ENCODE data around the gene FAF1.

The FAF1 gene

GRCh38 chr1:50631161-50631560 is 328.9 kb downstream of the FAF1 start:
- Histone ChIP-seq H3K27me3 (ENCODE audit: insufficient read depth, low read length) (no peaks in the 10 kb centered on the region), H3K36me3 (ENCODE audit: insufficient read depth, low read length) (no peaks in the 10 kb centered on the region), H3K4me3 (ENCODE audit: low read length) (no peak overlapping the region), H3K4me1 (ENCODE audit: insufficient read depth, low read length) (0 out of 2 replicates have a peak, but pooled peaks cover 5% of the 10 kb centered on the region), H3K27ac (ENCODE audit: low read depth, low read length) (no peak overlapping the region), H3K9me3 (ENCODE audit: insufficient read depth, low read depth, low read length) (no peaks in the 10 kb centered on the region), H3K9ac (ENCODE audit: low read depth, low read length) (no peak overlapping the region)

- H3K27me3 ChIP-seq (ENCODE audit: insufficient read depth, low read length) = no peaks in the 10 kb centered on the region
- H3K4me1 ChIP-seq (ENCODE audit: insufficient read depth, low read length) = peaks cover 5% of the 10 kb centered on the region; the same call in 1 of the 2 replicates
- H3K9me3 ChIP-seq (ENCODE audit: insufficient read depth, low read depth, low read length) = no peaks in the 10 kb centered on the region
- 100% methylated on average over 1 of the region's 2 CpGs for WGBS
- no peak overlapping the region for H3K27ac ChIP-seq (ENCODE audit: low read depth, low read length)
- H3K36me3 ChIP-seq (ENCODE audit: insufficient read depth, low read length) = no peaks in the 10 kb centered on the region
- H3K4me3 ChIP-seq (ENCODE audit: low read length) = no peak overlapping the region
- no peak overlapping the region for H3K9ac ChIP-seq (ENCODE audit: low read depth, low read length)
Observed at GRCh38 chr1:50622259-50622658, 337.8 kb downstream of the FAF1 start.

GRCh38 chr1:50620680-50621329 is 339.3 kb downstream of the FAF1 start:
- no peaks in the 10 kb centered on the region for H3K36me3 ChIP-seq (ENCODE audit: insufficient read depth, low read length)
- no peaks in the 10 kb centered on the region for H3K27me3 ChIP-seq (ENCODE audit: insufficient read depth, low read length)
- no peaks in the 10 kb centered on the region for H3K9me3 ChIP-seq (ENCODE audit: insufficient read depth, low read depth, low read length)
- peak overlapping the region; percentile 17; the same call in 1 of the 2 replicates for H3K9ac ChIP-seq (ENCODE audit: low read depth, low read length)
- no peak overlapping the region for H3K4me3 ChIP-seq (ENCODE audit: low read length)
- peak overlapping the region; percentile 7; the same call in 1 of the 2 replicates for H3K27ac ChIP-seq (ENCODE audit: low read depth, low read length)
- WGBS = 83% methylated on average over 6 of the region's 6 CpGs
- peaks cover 5% of the 10 kb centered on the region; the same call in 1 of the 2 replicates for H3K4me1 ChIP-seq (ENCODE audit: insufficient read depth, low read length)

GRCh38 chr1:50615036-50615750 is 344.9 kb downstream of the FAF1 start:
- no peaks in the 10 kb centered on the region for H3K27me3 ChIP-seq (ENCODE audit: insufficient read depth, low read length)
- H3K27ac ChIP-seq (ENCODE audit: low read depth, low read length) = no peak overlapping the region
- 95% methylated on average over 2 of the region's 2 CpGs for WGBS
- no peak overlapping the region for H3K9ac ChIP-seq (ENCODE audit: low read depth, low read length)
- H3K9me3 ChIP-seq (ENCODE audit: insufficient read depth, low read depth, low read length) = no peaks in the 10 kb centered on the region
- H3K4me1 ChIP-seq (ENCODE audit: insufficient read depth, low read length) = peaks cover 8% of the 10 kb centered on the region
- H3K36me3 ChIP-seq (ENCODE audit: insufficient read depth, low read length) = no peaks in the 10 kb centered on the region
- H3K4me3 ChIP-seq (ENCODE audit: low read length) = no peak overlapping the region

- H3K27me3 ChIP-seq (ENCODE audit: insufficient read depth, low read length) = no peaks in the 10 kb centered on the region
- H3K36me3 ChIP-seq (ENCODE audit: insufficient read depth, low read length) = no peaks in the 10 kb centered on the region
- 98% methylated on average over 5 of the region's 6 CpGs for WGBS
- no peaks in the 10 kb centered on the region for H3K9me3 ChIP-seq (ENCODE audit: insufficient read depth, low read depth, low read length)
- H3K4me1 ChIP-seq (ENCODE audit: insufficient read depth, low read length) = peaks cover 8% of the 10 kb centered on the region
- no peak overlapping the region for H3K27ac ChIP-seq (ENCODE audit: low read depth, low read length)
- no peak overlapping the region for H3K4me3 ChIP-seq (ENCODE audit: low read length)
- no peak overlapping the region for H3K9ac ChIP-seq (ENCODE audit: low read depth, low read length)
Observed at GRCh38 chr1:50611675-50612074, 348.4 kb downstream of the FAF1 start.

GRCh38 chr1:50610563-50610962 is 349.5 kb downstream of the FAF1 start:
- Histone ChIP-seq H3K27me3 (ENCODE audit: insufficient read depth, low read length) (no peaks in the 10 kb centered on the region), H3K9ac (ENCODE audit: low read depth, low read length) (no peak overlapping the region), H3K4me3 (ENCODE audit: low read length) (no peak overlapping the region), H3K9me3 (ENCODE audit: insufficient read depth, low read depth, low read length) (no peaks in the 10 kb centered on the region), H3K27ac (ENCODE audit: low read depth, low read length) (no peak overlapping the region), H3K36me3 (ENCODE audit: insufficient read depth, low read length) (no peaks in the 10 kb centered on the region), H3K4me1 (ENCODE audit: insufficient read depth, low read length) (peaks cover 8% of the 10 kb centered on the region)
- WGBS = 65% methylated on average over 2 of the region's 2 CpGs

GRCh38 chr1:50609508-50609907 is 350.6 kb downstream of the FAF1 start:
- no peak overlapping the region for H3K27ac ChIP-seq (ENCODE audit: low read depth, low read length)
- 97% methylated on average over 3 of the region's 3 CpGs for WGBS

GRCh38 chr1:50605186-50605875 is 354.7 kb downstream of the FAF1 start:
- no peak overlapping the region for H3K27ac ChIP-seq (ENCODE audit: low read depth, low read length)
- H3K9ac ChIP-seq (ENCODE audit: low read depth, low read length) = no peak overlapping the region
- H3K4me1 ChIP-seq (ENCODE audit: insufficient read depth, low read length) = 0 out of 2 replicates have a peak, but pooled peaks cover under 1% of the 10 kb centered on the region
- H3K36me3 ChIP-seq (ENCODE audit: insufficient read depth, low read length) = no peaks in the 10 kb centered on the region
- H3K4me3 ChIP-seq (ENCODE audit: low read length) = no peak overlapping the region
- no CpG with 5 or more reads among the region's 2 CpGs for WGBS
- no peaks in the 10 kb centered on the region for H3K27me3 ChIP-seq (ENCODE audit: insufficient read depth, low read length)
- H3K9me3 ChIP-seq (ENCODE audit: insufficient read depth, low read depth, low read length) = no peaks in the 10 kb centered on the region

More at GRCh38 chr1:50609508-50609907, 350.6 kb downstream of the FAF1 start:
- Histone ChIP-seq H3K4me1 (ENCODE audit: insufficient read depth, low read length) (peaks cover 8% of the 10 kb centered on the region), H3K9me3 (ENCODE audit: insufficient read depth, low read depth, low read length) (no peaks in the 10 kb centered on the region), H3K36me3 (ENCODE audit: insufficient read depth, low read length) (no peaks in the 10 kb centered on the region), H3K27me3 (ENCODE audit: insufficient read depth, low read length) (no peaks in the 10 kb centered on the region), H3K9ac (ENCODE audit: low read depth, low read length) (no peak overlapping the region), H3K4me3 (ENCODE audit: low read length) (no peak overlapping the region)

- Histone ChIP-seq H3K27me3 (ENCODE audit: insufficient read depth, low read length) (no peaks in the 10 kb centered on the region), H3K9ac (ENCODE audit: low read depth, low read length) (no peak overlapping the region), H3K4me1 (ENCODE audit: insufficient read depth, low read length) (no peaks in the 10 kb centered on the region), H3K4me3 (ENCODE audit: low read length) (no peak overlapping the region), H3K27ac (ENCODE audit: low read depth, low read length) (no peak overlapping the region), H3K36me3 (ENCODE audit: insufficient read depth, low read length) (no peaks in the 10 kb centered on the region), H3K9me3 (ENCODE audit: insufficient read depth, low read depth, low read length) (no peaks in the 10 kb centered on the region)
- 94% methylated on average over 2 of the region's 2 CpGs for WGBS
Observed at GRCh38 chr1:50604580-50604979, 355.5 kb downstream of the FAF1 start.

- WGBS = 91% methylated on average over 6 of the region's 7 CpGs
- Histone ChIP-seq H3K9me3 (ENCODE audit: insufficient read depth, low read depth, low read length) (no peaks in the 10 kb centered on the region), H3K27ac (ENCODE audit: low read depth, low read length) (no peak overlapping the region), H3K4me3 (ENCODE audit: low read length) (no peak overlapping the region), H3K27me3 (ENCODE audit: insufficient read depth, low read length) (no peaks in the 10 kb centered on the region), H3K36me3 (ENCODE audit: insufficient read depth, low read length) (no peaks in the 10 kb centered on the region), H3K4me1 (ENCODE audit: insufficient read depth, low read length) (no peaks in the 10 kb centered on the region), H3K9ac (ENCODE audit: low read depth, low read length) (no peak overlapping the region)
Observed at GRCh38 chr1:50603274-50604271, 356.5 kb downstream of the FAF1 start.
